GM12874 (cell line): ENCODE results near the gene RIMS3.
A peak's percentile ranks its signal among the peaks of the same experiment; 100 is the strongest.

Experiments
- CTCF ChIP-seq: IDR thresholded peaks from 2 replicates; pipeline ENCODE4 v1.5.1; 2011; ENCODE audit warnings: low read depth, mild to moderate bottlenecking, control low read depth, low read length, moderate library complexity; ENCODE audit not compliant: insufficient read depth

RIMS3 gene

GRCh38 chr1:40665335-40666171, at the start of gene RIMS3:
RIMS3 (minus strand) TSS chr1:40665682; CDS start chr1:40641925, 23,757 bp downstream.
- peak; percentile 31 for TF ChIP-seq CTCF

GRCh38 chr1:40712997-40713396, 47.5 kb upstream of the RIMS3 start:
- TF ChIP-seq CTCF = no peak

- no peak for TF ChIP-seq CTCF
Observed at GRCh38 chr1:40712405-40712944, 47.0 kb upstream of the RIMS3 start.

GRCh38 chr1:40711465-40712404, 46.3 kb upstream of the RIMS3 start:
- TF ChIP-seq CTCF = no peak

- TF ChIP-seq CTCF = no peak
Observed at GRCh38 chr1:40710581-40711315, 45.3 kb upstream of the RIMS3 start.

- no peak for TF ChIP-seq CTCF
Observed at GRCh38 chr1:40709802-40710278, 44.4 kb upstream of the RIMS3 start.
